SH-SY5Y (cell line): Measurements from ENCODE around the gene CNTN5.

ENCODE experiments used
- GATA2 ChIP-seq: IDR thresholded peaks from 2 replicates; pipeline ENCODE4 v1.6.1; 2011; ENCODE audit warnings: mild to moderate bottlenecking, low read depth, low read length
- GATA3 ChIP-seq: IDR thresholded peaks from 2 replicates; pipeline ENCODE4 v1.6.1; 2011; ENCODE audit warnings: low read depth, mild to moderate bottlenecking, low read length, moderate library complexity

Gene CNTN5

DNA sequence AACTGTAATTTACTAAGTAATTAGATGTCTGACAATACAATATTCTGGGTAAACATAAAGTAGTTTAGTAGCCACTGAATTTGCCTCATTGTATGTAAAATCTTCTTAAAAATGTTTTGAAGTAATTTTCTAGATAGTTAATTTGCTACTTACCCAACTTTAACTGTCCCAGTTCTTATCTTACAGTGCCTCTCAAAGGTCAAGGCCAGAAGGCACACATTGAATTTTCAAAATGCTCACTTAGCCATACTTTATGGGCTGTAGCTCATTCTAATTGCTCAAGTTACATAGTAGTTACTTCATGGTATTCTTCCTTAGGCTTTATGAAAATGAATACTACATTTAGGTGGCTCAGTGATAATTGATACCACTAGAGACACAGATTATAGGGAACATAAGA lies 666.6 kb downstream of the CNTN5 start:
- TF ChIP-seq GATA3 (no peak), GATA2 (no peak)

- TF ChIP-seq GATA2 = no peak
- TF ChIP-seq GATA3 = no peak
Measured at GRCh38 chr11:99693941-99694492, 673.3 kb downstream of the CNTN5 start.

- TF ChIP-seq GATA2 (no peak), GATA3 (no peak)
Measured at GRCh38 chr11:99695106-99695505, 674.4 kb downstream of the CNTN5 start.

DNA sequence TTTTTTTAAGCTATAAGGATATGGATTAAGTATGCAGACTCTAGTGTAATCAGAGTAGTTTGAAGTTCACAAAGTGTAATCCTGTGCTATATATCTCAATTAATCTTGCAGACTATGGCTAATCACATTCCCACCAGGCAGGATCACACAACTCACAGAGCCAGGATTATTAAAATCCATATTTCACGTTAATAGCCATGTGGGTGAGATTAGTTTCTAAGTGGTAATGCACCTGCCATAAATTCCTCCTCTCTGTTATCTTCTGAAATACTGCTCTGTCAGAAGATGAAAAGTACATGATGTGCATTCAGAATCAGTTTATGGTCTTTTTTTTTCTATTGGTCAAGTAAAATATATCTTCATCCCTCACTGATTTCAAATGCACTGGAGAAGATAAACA lies 686.1 kb downstream of the CNTN5 start:
- TF ChIP-seq GATA2 = no peak
- no peak for TF ChIP-seq GATA3

- TF ChIP-seq GATA3 (no peak), GATA2 (no peak)
Measured at GRCh38 chr11:99708928-99709672, 688.4 kb downstream of the CNTN5 start.

- TF ChIP-seq GATA2 = no peak
- TF ChIP-seq GATA3 = no peak
Measured at GRCh38 chr11:99716302-99716701, 695.6 kb downstream of the CNTN5 start.

GRCh38 chr11:99718291-99718690 lies 697.5 kb downstream of the CNTN5 start:
- TF ChIP-seq GATA3 = no peak
- no peak for TF ChIP-seq GATA2

- TF ChIP-seq GATA2 (no peak), GATA3 (no peak)
Measured at GRCh38 chr11:99739464-99740089, 718.8 kb downstream of the CNTN5 start.

DNA sequence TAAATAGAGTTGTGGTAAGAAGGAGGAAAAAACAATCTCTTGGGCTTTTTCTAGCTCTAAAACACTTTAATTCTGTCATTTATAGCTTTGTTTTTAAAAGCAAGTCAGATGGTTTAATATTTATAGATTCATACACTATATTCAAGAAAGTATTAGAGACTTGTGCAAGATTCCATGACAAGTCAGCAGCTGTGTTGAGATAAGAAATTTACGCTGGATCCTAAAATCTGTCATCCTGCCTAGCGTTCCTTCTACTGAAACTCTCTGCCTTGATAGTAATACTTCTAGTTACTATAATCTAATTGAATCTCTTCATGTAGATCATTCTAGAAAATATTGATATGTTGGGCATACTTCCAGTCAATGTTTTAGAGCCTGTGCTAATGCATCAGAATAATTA lies 721.8 kb downstream of the CNTN5 start:
- no peak for TF ChIP-seq GATA2
- TF ChIP-seq GATA3 = no peak

DNA sequence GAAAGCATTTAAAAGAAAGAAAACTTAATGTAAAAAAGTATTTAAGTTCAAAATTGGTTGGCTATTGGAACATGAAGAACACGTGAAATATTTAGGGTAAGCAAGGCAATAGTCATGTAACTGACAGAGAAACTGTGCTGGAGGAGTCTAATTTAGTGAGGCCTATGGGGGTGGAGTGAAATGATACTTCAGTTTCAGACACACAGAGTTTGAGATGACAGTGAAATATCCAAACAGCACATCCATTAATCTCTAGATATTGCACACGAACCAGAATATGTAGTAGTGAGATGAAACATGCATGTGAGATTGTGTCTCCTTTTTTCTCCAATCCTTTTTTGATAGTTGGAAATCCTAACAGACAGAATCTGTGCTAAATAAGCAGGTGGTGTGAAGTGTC lies 739.0 kb downstream of the CNTN5 start:
- no peak for TF ChIP-seq GATA2
- TF ChIP-seq GATA3 = no peak

- TF ChIP-seq GATA3 (no peak), GATA2 (no peak)
Measured at GRCh38 chr11:99766811-99767210, 746.1 kb downstream of the CNTN5 start.

- TF ChIP-seq GATA3 (no peak), GATA2 (no peak)
Measured at GRCh38 chr11:99773646-99774045, 752.9 kb downstream of the CNTN5 start.

DNA sequence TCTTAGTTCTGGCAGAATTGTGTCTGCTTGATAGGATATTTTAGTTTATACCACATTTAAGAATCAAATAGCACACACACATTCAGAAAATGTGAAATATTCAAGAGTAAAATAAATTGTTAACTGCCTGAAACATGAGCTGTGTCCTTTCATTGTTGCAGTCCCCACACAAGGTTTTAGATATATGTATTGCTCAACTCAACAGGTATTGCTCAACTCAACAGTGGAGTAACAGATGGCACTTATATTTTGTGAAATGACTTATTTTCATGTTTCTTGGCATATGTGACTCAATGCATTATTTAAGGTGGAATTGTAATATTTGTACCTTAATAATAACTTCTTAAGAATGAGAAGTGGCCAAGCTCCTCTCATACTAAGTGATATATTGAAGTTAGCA lies 760.3 kb downstream of the CNTN5 start:
- TF ChIP-seq GATA3 (no peak), GATA2 (no peak)

DNA sequence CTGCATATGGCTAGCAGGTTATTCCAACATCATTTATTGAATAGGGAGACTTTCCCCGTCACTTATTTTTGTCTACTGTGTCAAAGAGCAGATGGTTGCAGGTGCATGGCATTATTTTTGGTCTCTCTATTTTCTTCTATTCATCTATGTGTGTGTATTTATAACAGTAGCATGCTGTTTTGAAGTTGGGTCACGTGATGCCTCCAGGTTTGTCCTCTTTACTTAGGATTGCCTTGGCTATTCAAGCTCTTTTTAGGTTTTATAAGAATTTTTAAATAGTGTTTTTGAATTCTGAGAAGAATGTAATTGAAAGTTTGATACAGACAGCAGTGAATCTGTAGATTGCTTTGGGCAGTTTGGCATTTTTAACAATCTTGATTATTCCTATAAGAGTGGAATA lies 770.6 kb downstream of the CNTN5 start:
- TF ChIP-seq GATA3 (no peak), GATA2 (no peak)

DNA sequence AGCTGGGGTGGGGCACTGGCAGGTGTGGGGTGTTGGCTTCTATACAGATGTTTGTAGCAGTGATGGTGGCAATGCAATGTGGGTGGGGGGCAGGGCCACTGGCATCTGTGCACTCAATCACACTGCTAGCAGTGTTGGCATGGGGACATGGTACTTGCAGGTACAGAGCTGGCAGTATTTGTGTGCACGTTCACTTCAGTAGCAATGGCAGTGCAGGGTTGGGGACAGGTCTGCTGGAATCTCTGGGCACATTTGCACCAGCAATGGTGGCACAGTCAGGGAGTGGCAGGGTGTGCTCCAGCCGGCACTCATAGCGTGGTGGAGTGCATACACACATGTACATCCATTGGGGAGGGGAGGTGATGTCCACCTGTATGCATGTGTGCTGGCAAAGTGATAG lies 775.2 kb downstream of the CNTN5 start:
- TF ChIP-seq GATA3 (no peak), GATA2 (no peak)

DNA sequence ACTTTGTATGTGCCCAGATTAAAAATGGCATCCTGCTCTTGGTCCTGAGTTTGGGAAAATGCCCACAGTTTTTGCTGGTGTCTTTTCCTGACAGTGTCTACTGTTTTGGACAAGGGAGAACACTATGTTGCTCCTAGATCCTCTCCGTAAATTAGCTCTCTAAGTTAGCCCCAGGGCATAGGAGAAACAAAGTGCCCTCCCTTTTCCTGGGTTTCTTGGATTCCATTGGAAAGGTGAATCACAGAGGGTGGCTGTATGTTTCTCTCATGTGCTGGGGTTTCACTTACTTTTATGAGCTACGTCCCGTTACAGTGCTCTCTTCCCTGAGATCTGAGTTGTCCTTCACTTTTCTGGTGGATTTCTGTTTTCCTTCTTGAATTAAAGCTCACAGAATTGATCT lies 782.8 kb downstream of the CNTN5 start:
- no peak for TF ChIP-seq GATA2
